ENCODE measurements around the gene PDSS1.
"Not testable (repeated sequence)": the region's sequence is repeated elsewhere in the genome, so short reads cannot be mapped to it uniquely, and the experiment has no call there.

PDSS1 gene

GRCh38 chr10:26685441-26685840 lies 12.1 kb upstream of the PDSS1 start:
- H3K79me2 ChIP-seq (ENCODE audit: insufficient read depth, low read length): no peaks in the 10 kb centered on the region
- H3K9me3 ChIP-seq (ENCODE audit: insufficient read depth, low read depth, low read length): no peaks in the 10 kb centered on the region
- H4K20me1 ChIP-seq (ENCODE audit: insufficient read depth, low read length, poor library complexity, severe bottlenecking): no peaks in the 10 kb centered on the region
- peak overlapping the region; percentile 73 for H2AFZ ChIP-seq (ENCODE audit: low read length)
- peaks cover 19% of the 10 kb centered on the region for H3K4me1 ChIP-seq (ENCODE audit: insufficient read depth, low read length, poor library complexity, severe bottlenecking)
- no peaks in the 10 kb centered on the region for H3F3A ChIP-seq (ENCODE audit: low read depth)
- no peaks in the 10 kb centered on the region for H3K36me3 ChIP-seq (ENCODE audit: insufficient read depth, low read length)
- no peak overlapping the region for H3K4me2 ChIP-seq (ENCODE audit: low read depth, low read length, poor library complexity, severe bottlenecking)
- no peak overlapping the region for H3K9ac ChIP-seq (ENCODE audit: low read depth, low read length, poor library complexity, severe bottlenecking)
- no peaks in the 10 kb centered on the region for H3K9me2 ChIP-seq (replicated peaks; ENCODE audit: low read depth, low read length)
- H3K4me3 ChIP-seq (ENCODE audit: low read length, poor library complexity, severe bottlenecking): no peak overlapping the region
- H3K27me3 ChIP-seq (ENCODE audit: insufficient read depth, low read length, poor library complexity, severe bottlenecking): no peaks in the 10 kb centered on the region
- TF ChIP-seq, protein P1, sequence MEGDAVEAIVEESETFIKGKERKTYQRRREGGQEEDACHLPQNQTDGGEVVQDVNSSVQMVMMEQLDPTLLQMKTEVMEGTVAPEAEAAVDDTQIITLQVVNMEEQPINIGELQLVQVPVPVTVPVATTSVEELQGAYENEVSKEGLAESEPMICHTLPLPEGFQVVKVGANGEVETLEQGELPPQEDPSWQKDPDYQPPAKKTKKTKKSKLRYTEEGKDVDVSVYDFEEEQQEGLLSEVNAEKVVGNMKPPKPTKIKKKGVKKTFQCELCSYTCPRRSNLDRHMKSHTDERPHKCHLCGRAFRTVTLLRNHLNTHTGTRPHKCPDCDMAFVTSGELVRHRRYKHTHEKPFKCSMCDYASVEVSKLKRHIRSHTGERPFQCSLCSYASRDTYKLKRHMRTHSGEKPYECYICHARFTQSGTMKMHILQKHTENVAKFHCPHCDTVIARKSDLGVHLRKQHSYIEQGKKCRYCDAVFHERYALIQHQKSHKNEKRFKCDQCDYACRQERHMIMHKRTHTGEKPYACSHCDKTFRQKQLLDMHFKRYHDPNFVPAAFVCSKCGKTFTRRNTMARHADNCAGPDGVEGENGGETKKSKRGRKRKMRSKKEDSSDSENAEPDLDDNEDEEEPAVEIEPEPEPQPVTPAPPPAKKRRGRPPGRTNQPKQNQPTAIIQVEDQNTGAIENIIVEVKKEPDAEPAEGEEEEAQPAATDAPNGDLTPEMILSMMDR (conservative IDR thresholded peaks at IDR 0.05; ENCODE audit: low read length): no peak
- TF ChIP-seq EZH2phosphoT487 (IDR thresholded peaks at IDR 0.05; ENCODE audit: borderline replicate concordance): no peak

DNA sequence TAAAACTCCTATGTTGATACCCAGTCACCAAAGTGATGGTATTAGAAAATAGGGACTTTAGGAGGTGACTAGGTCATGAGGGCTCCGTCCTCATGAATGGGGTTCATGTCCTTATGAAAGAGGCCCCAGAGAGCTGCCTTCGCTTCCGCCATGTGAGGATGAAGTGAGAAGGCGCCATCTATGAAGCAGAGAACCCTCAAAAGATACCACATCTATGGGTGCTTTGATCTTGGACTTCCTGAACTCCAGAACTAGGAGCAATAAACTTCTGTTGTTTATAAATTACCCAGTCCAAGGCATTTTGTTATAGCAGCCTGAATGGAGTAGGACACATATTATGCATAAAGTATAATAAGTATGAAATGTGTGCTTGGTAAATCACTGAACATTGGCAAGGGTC lies 8.1 kb upstream of the PDSS1 start:
- Histone ChIP-seq H3K4me3 (ENCODE audit: low read length, poor library complexity, severe bottlenecking) (no peak overlapping the region), H3K79me2 (ENCODE audit: insufficient read depth, low read length) (no peaks in the 10 kb centered on the region), H3K27me3 (ENCODE audit: insufficient read depth, low read length, poor library complexity, severe bottlenecking) (peaks cover 3% of the 10 kb centered on the region), H3K9me2 (replicated peaks; ENCODE audit: low read depth, low read length) (no peaks in the 10 kb centered on the region), H3K4me1 (ENCODE audit: insufficient read depth, low read length, poor library complexity, severe bottlenecking) (peaks cover 9% of the 10 kb centered on the region), H3K36me3 (ENCODE audit: insufficient read depth, low read length) (no peaks in the 10 kb centered on the region), H4K20me1 (ENCODE audit: insufficient read depth, low read length, poor library complexity, severe bottlenecking) (no peaks in the 10 kb centered on the region), H3K4me2 (ENCODE audit: low read depth, low read length, poor library complexity, severe bottlenecking) (peak overlapping the region; percentile 43), H2AFZ (ENCODE audit: low read length) (no peak overlapping the region), H3F3A (ENCODE audit: low read depth) (no peaks in the 10 kb centered on the region), H3K9me3 (ENCODE audit: insufficient read depth, low read depth, low read length) (no peaks in the 10 kb centered on the region), H3K9ac (ENCODE audit: low read depth, low read length, poor library complexity, severe bottlenecking) (no peak overlapping the region)
- TF ChIP-seq, protein P1 (conservative IDR thresholded peaks at IDR 0.05; ENCODE audit: low read length): no peak
- TF ChIP-seq EZH2phosphoT487 (IDR thresholded peaks at IDR 0.05; ENCODE audit: borderline replicate concordance): no peak

DNA sequence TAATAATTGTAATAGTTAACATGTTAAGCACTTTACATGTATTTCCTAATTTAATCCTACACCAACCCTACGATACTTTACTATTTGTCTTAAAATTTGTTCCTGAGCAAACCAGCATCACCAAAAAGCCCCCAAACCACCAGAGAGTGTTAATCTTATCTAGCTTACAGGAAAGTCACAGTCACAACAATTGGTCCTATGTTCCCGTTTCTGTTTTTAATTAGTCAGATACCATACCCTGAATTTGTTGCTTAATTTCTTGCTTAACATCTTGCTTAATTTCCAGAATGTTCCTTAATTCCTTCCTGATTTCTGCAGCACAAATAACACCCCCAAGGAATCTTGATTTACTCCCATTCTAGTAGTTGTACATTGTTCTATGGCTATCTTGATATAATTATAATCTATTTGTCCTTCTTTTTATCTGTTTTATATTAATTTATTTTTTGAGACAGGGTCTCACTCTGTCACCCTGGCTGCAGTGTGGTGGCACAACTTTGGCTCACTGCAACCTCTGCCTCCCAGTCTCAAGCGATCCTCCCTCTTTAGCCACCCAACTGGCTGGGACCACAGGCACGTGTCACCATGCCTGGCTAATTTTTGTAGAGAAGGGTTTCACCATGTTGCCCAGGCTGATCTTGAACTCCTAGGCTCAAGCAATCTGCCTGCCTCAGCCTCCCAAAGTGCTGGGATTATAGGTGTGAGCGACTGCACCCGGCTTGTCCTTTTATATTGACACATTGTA lies 6.6 kb upstream of the PDSS1 start:
- no peaks in the 10 kb centered on the region for H3F3A ChIP-seq (ENCODE audit: low read depth)
- H3K9me3 ChIP-seq (ENCODE audit: insufficient read depth, low read depth, low read length): no peaks in the 10 kb centered on the region
- H2AFZ ChIP-seq (ENCODE audit: low read length): no peak overlapping the region
- no peaks in the 10 kb centered on the region for H4K20me1 ChIP-seq (ENCODE audit: insufficient read depth, low read length, poor library complexity, severe bottlenecking)
- H3K4me1 ChIP-seq (ENCODE audit: insufficient read depth, low read length, poor library complexity, severe bottlenecking): peaks cover 9% of the 10 kb centered on the region
- no peak overlapping the region for H3K4me3 ChIP-seq (ENCODE audit: low read length, poor library complexity, severe bottlenecking)
- TF ChIP-seq EZH2phosphoT487 (IDR thresholded peaks at IDR 0.05; ENCODE audit: borderline replicate concordance): no peak
- TF ChIP-seq, protein P1 (conservative IDR thresholded peaks at IDR 0.05; ENCODE audit: low read length): no peak
- no peaks in the 10 kb centered on the region for H3K9me2 ChIP-seq (replicated peaks; ENCODE audit: low read depth, low read length)
- H3K9ac ChIP-seq (ENCODE audit: low read depth, low read length, poor library complexity, severe bottlenecking): no peak overlapping the region
- no peaks in the 10 kb centered on the region for H3K79me2 ChIP-seq (ENCODE audit: insufficient read depth, low read length)
- no peak overlapping the region for H3K4me2 ChIP-seq (ENCODE audit: low read depth, low read length, poor library complexity, severe bottlenecking)
- no peaks in the 10 kb centered on the region for H3K36me3 ChIP-seq (ENCODE audit: insufficient read depth, low read length)
- peaks cover 3% of the 10 kb centered on the region for H3K27me3 ChIP-seq (ENCODE audit: insufficient read depth, low read length, poor library complexity, severe bottlenecking)

- H3K79me2 ChIP-seq (ENCODE audit: insufficient read depth, low read length): peaks cover 21% of the 10 kb centered on the region
- peaks cover 12% of the 10 kb centered on the region for H4K20me1 ChIP-seq (ENCODE audit: insufficient read depth, low read length, poor library complexity, severe bottlenecking)
- not testable (repeated sequence) for H3K27me3 ChIP-seq (ENCODE audit: insufficient read depth, low read length, poor library complexity, severe bottlenecking); H3K9me3 ChIP-seq (ENCODE audit: insufficient read depth, low read depth, low read length); H3F3A ChIP-seq (ENCODE audit: low read depth); H3K4me2 ChIP-seq (ENCODE audit: low read depth, low read length, poor library complexity, severe bottlenecking); H3K36me3 ChIP-seq (ENCODE audit: insufficient read depth, low read length); H3K9ac ChIP-seq (ENCODE audit: low read depth, low read length, poor library complexity, severe bottlenecking); H3K9me2 ChIP-seq (replicated peaks; ENCODE audit: low read depth, low read length); H2AFZ ChIP-seq (ENCODE audit: low read length); H3K4me3 ChIP-seq (ENCODE audit: low read length, poor library complexity, severe bottlenecking)
- H3K4me1 ChIP-seq (ENCODE audit: insufficient read depth, low read length, poor library complexity, severe bottlenecking): peaks cover 22% of the 10 kb centered on the region
These were observed 3.0 kb upstream of the PDSS1 start for GRCh38 chr10:26694536-26694935.
